OCI-LY1 (cell line): ENCODE data around the gene TK2.

Experiments
- EZH2 ChIP-seq: fragments of 200-600 bp; sonication (generic), shearing (Covaris generic); IDR thresholded peaks from 2 replicates; pipeline ENCODE4 v1.8.0; 2017; ENCODE audit warnings: borderline replicate concordance, mixed run types, mild to moderate bottlenecking, antibody characterized with exemption, low read length, moderate library complexity, mixed read lengths
- TF ChIP-seq, protein P1 (sequence below): fragments of 200-600 bp; sonication (generic), shearing (Covaris generic); IDR thresholded peaks from 2 replicates; pipeline ENCODE4 v1.5.1; 2017; ENCODE audit warnings: mild to moderate bottlenecking, antibody characterized with exemption, low read length, moderate library complexity, mixed read lengths

DNA sequence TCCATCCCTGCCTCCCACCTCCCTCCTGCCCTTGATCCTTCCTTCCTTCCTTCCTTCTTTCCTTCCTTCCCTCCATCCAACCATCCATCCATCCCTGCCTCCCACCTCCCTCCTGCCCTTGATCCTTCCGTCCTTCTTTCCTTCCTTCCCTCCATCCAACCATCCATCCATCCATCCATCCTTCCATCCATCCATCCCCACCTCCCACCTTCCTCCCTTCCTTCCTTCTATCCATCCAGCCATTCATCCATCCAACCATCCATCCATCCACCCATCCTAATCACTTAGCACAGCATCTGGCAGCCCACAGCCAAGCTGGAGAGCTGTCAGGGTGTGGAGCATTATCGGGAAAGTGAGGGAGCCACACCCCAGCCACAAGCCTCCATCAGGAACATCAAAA lies 54.5 kb downstream of the TK2 start:
- TF ChIP-seq, protein P1, sequence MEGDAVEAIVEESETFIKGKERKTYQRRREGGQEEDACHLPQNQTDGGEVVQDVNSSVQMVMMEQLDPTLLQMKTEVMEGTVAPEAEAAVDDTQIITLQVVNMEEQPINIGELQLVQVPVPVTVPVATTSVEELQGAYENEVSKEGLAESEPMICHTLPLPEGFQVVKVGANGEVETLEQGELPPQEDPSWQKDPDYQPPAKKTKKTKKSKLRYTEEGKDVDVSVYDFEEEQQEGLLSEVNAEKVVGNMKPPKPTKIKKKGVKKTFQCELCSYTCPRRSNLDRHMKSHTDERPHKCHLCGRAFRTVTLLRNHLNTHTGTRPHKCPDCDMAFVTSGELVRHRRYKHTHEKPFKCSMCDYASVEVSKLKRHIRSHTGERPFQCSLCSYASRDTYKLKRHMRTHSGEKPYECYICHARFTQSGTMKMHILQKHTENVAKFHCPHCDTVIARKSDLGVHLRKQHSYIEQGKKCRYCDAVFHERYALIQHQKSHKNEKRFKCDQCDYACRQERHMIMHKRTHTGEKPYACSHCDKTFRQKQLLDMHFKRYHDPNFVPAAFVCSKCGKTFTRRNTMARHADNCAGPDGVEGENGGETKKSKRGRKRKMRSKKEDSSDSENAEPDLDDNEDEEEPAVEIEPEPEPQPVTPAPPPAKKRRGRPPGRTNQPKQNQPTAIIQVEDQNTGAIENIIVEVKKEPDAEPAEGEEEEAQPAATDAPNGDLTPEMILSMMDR: no peak
- no peak for TF ChIP-seq EZH2
